Measurements from ENCODE around the gene DNAJB8. TPM values are rescaled to one million over a fixed set of nuclear protein-coding genes. Genes with fewer than 3 reads are reported as not detected.

The DNAJB8 gene
- total RNA-seq, 4 donors from 2014 or later = not detected

DNA sequence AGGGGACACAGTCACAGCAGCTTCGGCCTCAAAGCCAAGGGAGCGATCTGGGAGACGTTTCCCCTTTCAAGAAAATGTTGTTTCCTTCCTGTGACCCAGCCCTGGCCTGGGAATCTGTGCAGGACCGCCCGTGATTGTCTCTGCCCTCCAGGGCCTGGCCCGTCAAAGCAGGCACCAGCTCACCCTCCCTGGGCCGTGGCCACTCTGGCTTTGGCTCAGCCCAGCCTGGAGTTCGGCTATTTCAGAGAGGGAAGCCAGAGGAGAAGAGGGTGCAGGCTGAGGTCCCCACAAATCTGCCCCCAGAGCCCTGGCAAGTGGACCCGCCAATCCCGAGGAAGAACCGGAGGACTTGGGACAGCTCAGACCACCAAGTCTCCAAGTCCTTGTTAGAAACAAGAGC, 13.6 kb upstream of the DNAJB8 start:
- 58 to 63% methylated on average over 10 to 11 of the region's 11 CpGs for WGBS, 2 donors
- H3K27ac ChIP-seq = no peak overlapping the region
- no peak for DNase-seq
- no peaks in the 10 kb centered on the region for H3K36me3 ChIP-seq
- peaks cover 0 to 12% of the 10 kb centered on the region in 2 donors for H3K4me1 ChIP-seq
- H3K4me3 ChIP-seq (replicated peaks in 1 of 3) = no peak overlapping the region
- H3K9me3 ChIP-seq = no peaks in the 10 kb centered on the region
- H3K27me3 ChIP-seq = peaks cover 17% of the 10 kb centered on the region
- no peak for TF ChIP-seq CTCF (IDR thresholded peaks at IDR 0.05)
- no peak for TF ChIP-seq POLR2A (IDR thresholded peaks at IDR 0.05)
- intact Hi-C loops (cut with DNase I) = no loop called here

DNA sequence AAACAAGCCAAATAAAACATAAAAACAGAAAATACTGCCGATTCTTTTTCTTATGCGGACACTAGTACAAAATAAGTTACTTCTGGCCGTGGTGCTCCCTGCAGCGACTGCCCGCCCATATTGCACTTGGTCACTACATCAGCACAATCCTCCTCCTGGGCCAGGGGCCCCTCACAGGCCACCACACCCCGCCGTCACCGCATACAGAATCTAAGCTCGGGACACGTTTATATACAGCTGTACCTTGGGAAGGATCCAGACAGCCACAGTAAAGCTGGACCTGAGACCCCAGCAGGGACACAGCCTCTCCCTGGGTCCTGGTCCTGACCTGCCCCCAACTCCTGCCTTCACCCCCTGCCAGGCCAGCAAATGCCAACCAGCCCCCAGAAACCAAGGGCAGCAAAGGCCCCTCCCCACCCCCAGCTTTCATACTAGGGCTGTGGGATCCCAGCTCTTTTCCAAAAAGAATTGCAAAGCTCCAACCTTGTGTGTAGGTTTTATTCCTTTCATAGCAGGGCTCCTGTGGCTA, 12.9 kb upstream of the DNAJB8 start:
- DNase-seq = no peak
- H3K36me3 ChIP-seq = no peaks in the 10 kb centered on the region
- no peaks in the 10 kb centered on the region for H3K9me3 ChIP-seq
- H3K4me1 ChIP-seq = peaks cover 0 to 12% of the 10 kb centered on the region in 2 donors
- peaks cover 17% of the 10 kb centered on the region for H3K27me3 ChIP-seq
- no peak for TF ChIP-seq POLR2A (IDR thresholded peaks at IDR 0.05)
- TF ChIP-seq CTCF (IDR thresholded peaks at IDR 0.05) = no peak
- no peak overlapping the region for H3K4me3 ChIP-seq (replicated peaks in 1 of 3)
- WGBS, 2 donors = 73 to 82% methylated on average over 10 of the region's 10 CpGs
- intact Hi-C loops (cut with DNase I) = no loop called here
- no peak overlapping the region for H3K27ac ChIP-seq

- TF ChIP-seq CTCF (IDR thresholded peaks at IDR 0.05) (no peak), POLR2A (IDR thresholded peaks at IDR 0.05) (no peak)
These were observed 12.2 kb upstream of the DNAJB8 start for GRCh38 chr3:128478576-128479506.

DNA sequence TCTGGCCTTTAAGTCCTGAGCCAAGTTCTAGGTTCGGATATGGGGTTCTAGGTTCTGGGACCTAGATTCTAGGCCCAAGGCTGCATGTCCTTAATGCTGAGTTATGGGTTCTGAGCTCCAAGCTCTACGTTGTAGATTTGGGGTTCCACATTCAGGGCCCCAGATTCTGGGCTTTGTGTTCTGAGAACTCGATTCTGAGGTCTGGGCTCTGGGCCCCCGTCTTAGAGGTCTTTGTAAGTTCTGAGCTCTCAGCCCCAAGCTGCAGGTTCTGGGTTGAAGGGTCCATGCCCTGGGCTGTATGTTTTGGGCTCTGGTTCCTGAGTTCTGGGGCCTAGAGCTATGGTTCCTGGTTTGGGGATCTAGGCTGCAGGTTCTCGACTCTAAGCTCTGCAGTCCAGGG, 10.0 kb upstream of the DNAJB8 start:
- intact Hi-C loops (cut with DNase I) = no loop called here
- Histone ChIP-seq H3K4me3 (replicated peaks in 1 of 3) (no peak overlapping the region), H3K27me3 (no peaks in the 10 kb centered on the region), H3K36me3 (no peaks in the 10 kb centered on the region), H3K9me3 (no peaks in the 10 kb centered on the region), H3K4me1 (no peaks in the 10 kb centered on the region), H3K27ac (no peak overlapping the region)
- 89 to 98% methylated on average over 5 of the region's 5 CpGs for WGBS, 2 donors
- no peak for DNase-seq
- TF ChIP-seq CTCF (IDR thresholded peaks at IDR 0.05) = no peak
- TF ChIP-seq POLR2A (IDR thresholded peaks at IDR 0.05) = no peak

More at GRCh38 chr3:128478576-128479506, 12.2 kb upstream of the DNAJB8 start:
- peaks cover 0 to 10% of the 10 kb centered on the region in 2 donors for H3K4me1 ChIP-seq
- no peaks in the 10 kb centered on the region for H3K9me3 ChIP-seq
- intact Hi-C loops (cut with DNase I) = no loop called here
- H3K4me3 ChIP-seq (replicated peaks in 1 of 3) = no peak overlapping the region
- 56 to 68% methylated on average over 11 of the region's 11 CpGs for WGBS, 2 donors
- H3K27ac ChIP-seq = no peak overlapping the region
- DNase-seq = no peak
- peaks cover 15% of the 10 kb centered on the region for H3K27me3 ChIP-seq
- H3K36me3 ChIP-seq = no peaks in the 10 kb centered on the region

- 80 to 81% methylated on average over 6 of the region's 8 CpGs for WGBS, 2 donors
- TF ChIP-seq CTCF (IDR thresholded peaks at IDR 0.05) = no peak
- TF ChIP-seq POLR2A (IDR thresholded peaks at IDR 0.05) = no peak
- no peaks in the 10 kb centered on the region for H3K4me1 ChIP-seq
- no peaks in the 10 kb centered on the region for H3K27me3 ChIP-seq
- DNase-seq = no peak
- H3K27ac ChIP-seq = no peak overlapping the region
- no peaks in the 10 kb centered on the region for H3K36me3 ChIP-seq
- intact Hi-C loops (cut with DNase I) = no loop called here
- H3K9me3 ChIP-seq = no peaks in the 10 kb centered on the region
- no peak overlapping the region for H3K4me3 ChIP-seq (replicated peaks in 1 of 3)
These were observed 8.7 kb upstream of the DNAJB8 start for GRCh38 chr3:128475355-128475754.
